GM21723 (cell line): ENCODE results near the gene SHISA2.

Experiments
- ATAC-seq: cut with Tn5 transposase; IDR thresholded peaks from one replicate; pipeline ENCODE4 v1.9.1; 2021; ENCODE audit warnings: mild to moderate bottlenecking, moderate library complexity; ENCODE audit not compliant: unreplicated experiment

SHISA2 gene

GRCh38 chr13:26050568-26051230 is 1.1 kb downstream of the SHISA2 start:
- ATAC-seq, result no peak

- ATAC-seq, result no peak
Observed at GRCh38 chr13:26048741-26049140, 3.1 kb downstream of the SHISA2 start.

- ATAC-seq, result no peak
Observed at GRCh38 chr13:26047040-26047439, 4.8 kb downstream of the SHISA2 start.

GRCh38 chr13:26046639-26047038 is 5.2 kb downstream of the SHISA2 start:
- ATAC-seq, result no peak

- no peak for ATAC-seq
Observed at GRCh38 chr13:26045142-26045541, 6.7 kb downstream of the SHISA2 start.

GRCh38 chr13:26042785-26043184 is 9.0 kb downstream of the SHISA2 start:
- no peak for ATAC-seq

- no peak for ATAC-seq
Observed at GRCh38 chr13:26041444-26041843, 10.4 kb downstream of the SHISA2 start.

GRCh38 chr13:26038931-26039475 is 12.8 kb downstream of the SHISA2 start:
- ATAC-seq, result no peak

GRCh38 chr13:26037302-26037701 is 14.5 kb downstream of the SHISA2 start:
- ATAC-seq, result no peak

- ATAC-seq, result no peak
Observed at GRCh38 chr13:26036383-26036782, 15.4 kb downstream of the SHISA2 start.

- no peak for ATAC-seq
Observed at GRCh38 chr13:26034018-26034417, 17.8 kb downstream of the SHISA2 start.

GRCh38 chr13:26030331-26030730 is 21.5 kb downstream of the SHISA2 start:
- no peak for ATAC-seq

- no peak for ATAC-seq
Observed at GRCh38 chr13:26029581-26030136, 22.2 kb downstream of the SHISA2 start.

GRCh38 chr13:26026211-26026610 is 25.6 kb downstream of the SHISA2 start:
- ATAC-seq, result no peak

GRCh38 chr13:26025771-26026170 is 26.0 kb downstream of the SHISA2 start:
- ATAC-seq, result no peak

- no peak for ATAC-seq
Observed at GRCh38 chr13:26025196-26025595, 26.6 kb downstream of the SHISA2 start.

GRCh38 chr13:26024558-26024957 is 27.3 kb downstream of the SHISA2 start:
- no peak for ATAC-seq

GRCh38 chr13:26022538-26023292 is 29.1 kb downstream of the SHISA2 start:
- ATAC-seq, result no peak

GRCh38 chr13:26021956-26022355 is 29.9 kb downstream of the SHISA2 start:
- no peak for ATAC-seq

GRCh38 chr13:26021516-26021915 is 30.3 kb downstream of the SHISA2 start:
- ATAC-seq, result no peak

- ATAC-seq, result no peak
Observed at GRCh38 chr13:26020891-26021290, 30.9 kb downstream of the SHISA2 start.
